K562 (cell line): ENCODE data around the gene PACC1. TPM values are rescaled to one million over a fixed set of nuclear protein-coding genes. Genes with fewer than 3 reads are reported as not detected.

Source experiments
- ATAC-seq: fragments of 200-7000 bp; cut with Tn5 transposase; 3 replicates; pipeline ENCODE4 v1.9.1; 2020; ENCODE audit warnings: moderate library complexity
- BruUV-seq: library from RNA; stranded (reverse); fragments of 400-500 nt; replicated peaks from 2 replicates; lab custom pipeline; 2021; lab: Mats Ljungman, UMichigan
- CTCF ChIA-PET: fragments of 300-600 bp; formaldehyde crosslinking; extraction: SDS; loops from one replicate; lab custom pipeline; 2021; ENCODE audit warnings: low intra/inter-chr PET ratio; lab: Yijun Ruan, JAX
- POLR2A ChIA-PET: fragments of 300-600, 350-650 bp; sonication (Branson Sonifier 250); formaldehyde crosslinking; extraction: SDS; loops from one replicate; lab custom pipeline; 2021; ENCODE audit warnings: antibody characterized with exemption, inconsistent platforms; lab: Yijun Ruan, JAX
- DNase-seq, 4 experiments: peaks; one replicate each; pipeline versions ENCODE4 v3.0.0 to v3.0.0-alpha.2; 2011 to 2018; ENCODE audit warnings: low spot score in 3 of 4, mixed read lengths in 3 of 4; ENCODE audit errors: extremely low read depth in 1 of 4
- FAIRE-seq: peaks from 2 replicates; lab custom pipeline; 2011; peaks lifted over from hg19 to GRCh38; lab: Jason Lieb, UNC
- H2AFZ ChIP-seq: 2 replicates; pipeline ENCODE4 v1.6.0; 2011; ENCODE audit warnings: low read depth, low read length, control low read depth, inconsistent platforms
- H3K27ac ChIP-seq: fragments of 200-600 bp; 3 replicates; pipeline ENCODE4 v1.8.0; 2011; ENCODE audit warnings: low read depth, mild to moderate bottlenecking, control low read depth, inconsistent platforms, low read length, moderate library complexity, mixed read lengths; ENCODE audit errors: extremely low read depth
- H3K27me3 ChIP-seq, 2 experiments: fragments of 300-600 bp in 1 of 2; 2 replicates in 1 of 2; 3 replicates in 1 of 2; pipeline versions ENCODE4 v1.6.0 to v1.8.0; 2011; ENCODE audit warnings: inconsistent platforms in 2 of 2, low read length in 2 of 2, mild to moderate bottlenecking in 1 of 2, mixed read lengths in 1 of 2, moderate library complexity in 1 of 2; ENCODE audit not compliant: control insufficient read depth in 2 of 2, insufficient read depth in 2 of 2
- H3K36me3 ChIP-seq: fragments of 300-600 bp; 3 replicates; pipeline ENCODE4 v1.8.0; 2011; ENCODE audit warnings: mild to moderate bottlenecking, low read length, inconsistent platforms; ENCODE audit not compliant: control insufficient read depth, insufficient read depth
- H3K4me1 ChIP-seq, 2 experiments: fragments of 200-600 bp in 1 of 2; replicated peaks in 1 of 2; 2 replicates in 1 of 2; 3 replicates in 1 of 2; pipeline versions ENCODE4 v1.5.1 to v1.8.0; 2011; ENCODE audit warnings: inconsistent platforms in 2 of 2, low read length in 2 of 2, mild to moderate bottlenecking in 1 of 2, mixed read lengths in 1 of 2, moderate library complexity in 1 of 2; ENCODE audit not compliant: control insufficient read depth in 2 of 2, insufficient read depth in 2 of 2
- H3K4me2 ChIP-seq: 2 replicates; pipeline ENCODE4 v1.6.1; 2011; ENCODE audit warnings: low read length, control low read depth, inconsistent platforms, mixed read lengths; ENCODE audit not compliant: insufficient read depth
- H3K4me3 ChIP-seq: fragments of 200-600 bp; sonication (generic), shearing (Covaris generic); 2 replicates; pipeline ENCODE4 v1.5.1; 2016; ENCODE audit warnings: control low read depth, inconsistent platforms
- H3K79me2 ChIP-seq: fragments of 200-600 bp; 3 replicates; pipeline ENCODE4 v1.8.0; 2011; ENCODE audit warnings: low read length, inconsistent platforms; ENCODE audit not compliant: control insufficient read depth, insufficient read depth
- H3K9ac ChIP-seq, 2 experiments: 2 replicates each; pipeline versions ENCODE4 v1.6.0 to v1.6.1; 2011; ENCODE audit warnings: low read depth in 2 of 2, low read length in 2 of 2, control low read depth in 1 of 2, inconsistent platforms in 1 of 2, mild to moderate bottlenecking in 1 of 2, mixed read lengths in 1 of 2; ENCODE audit not compliant: insufficient read depth in 1 of 2
- H3K9me1 ChIP-seq: one replicate; pipeline ENCODE4 v1.6.0; 2011; ENCODE audit warnings: inconsistent platforms, mild to moderate bottlenecking, low read length, moderate library complexity; ENCODE audit not compliant: control insufficient read depth, insufficient read depth
- H3K9me3 ChIP-seq: replicated peaks from 2 replicates; pipeline ENCODE4 v1.5.1; 2011; ENCODE audit warnings: low read depth, low read length, inconsistent platforms; ENCODE audit not compliant: control insufficient read depth, insufficient read depth
- H4K20me1 ChIP-seq: replicated peaks from 2 replicates; pipeline ENCODE4 v1.6.1; 2011; ENCODE audit warnings: low read length, inconsistent platforms, mixed read lengths; ENCODE audit not compliant: control insufficient read depth, insufficient read depth
- ADNP ChIP-seq: fragments of 200-800 bp; sonication (Bioruptor generic); IDR thresholded peaks from 2 replicates; pipeline ENCODE4 v1.6.1; 2016; ENCODE audit warnings: missing genetic modification characterization, missing compliant biosample characterization
- ATF3 ChIP-seq, 2 experiments: fragments of 450-650 bp in 1 of 2; sonication (generic) in 1 of 2; formaldehyde crosslinking in 1 of 2; IDR thresholded peaks in 1 of 2; conservative IDR thresholded peaks in 1 of 2; 2 replicates each; pipeline versions ENCODE4 v1.6.1 to v1.8.1; 2016 to 2023; ENCODE audit warnings: mild to moderate bottlenecking in 2 of 2, moderate library complexity in 2 of 2, inconsistent platforms in 1 of 2, missing genetic modification reagents in 1 of 2
- CEBPB ChIP-seq: fragments of 450-650 bp; IDR thresholded peaks from 2 replicates; pipeline ENCODE4 v1.6.1; 2016; ENCODE audit warnings: missing genetic modification characterization, missing compliant biosample characterization
- CEBPG ChIP-seq, 3 experiments: fragments of 200-800 bp in 1 of 3; sonication (Bioruptor generic) in 1 of 3; sonication (generic) in 1 of 3; formaldehyde crosslinking in 1 of 3; IDR thresholded peaks in 2 of 3; conservative IDR thresholded peaks in 1 of 3; 2 replicates each; pipeline versions ENCODE4 v1.6.1 to v1.8.0; 2016 to 2022; ENCODE audit warnings: missing compliant biosample characterization in 2 of 3, missing genetic modification characterization in 2 of 3, mild to moderate bottlenecking in 1 of 3, missing genetic modification reagents in 1 of 3
- E2F8 ChIP-seq: fragments of 450-650 bp; IDR thresholded peaks from 2 replicates; pipeline ENCODE4 v1.7.1; 2018; ENCODE audit warnings: mild to moderate bottlenecking, low read depth; ENCODE audit not compliant: partially characterized antibody
- KLF16 ChIP-seq: IDR thresholded peaks from 2 replicates; pipeline ENCODE4 v1.6.1; 2016; ENCODE audit warnings: antibody characterized with exemption
- MTA2 ChIP-seq: fragments of 450-650 bp; IDR thresholded peaks from 2 replicates; pipeline ENCODE4 v1.6.1; 2016; ENCODE audit warnings: low read depth
- NFIX ChIP-seq: fragments of 250-450 bp; sonication (Bioruptor Pico); IDR thresholded peaks from 2 replicates; pipeline ENCODE4 v1.4.0; 2020; ENCODE audit warnings: low read depth, mild to moderate bottlenecking, moderate library complexity
- PRMT5 ChIP-seq: sonication (generic); formaldehyde crosslinking; IDR thresholded peaks from 2 replicates; pipeline ENCODE4 v1.5.0; 2020; ENCODE audit warnings: missing genetic modification reagents
- STAT5A ChIP-seq: IDR thresholded peaks from 2 replicates; pipeline ENCODE4 v1.6.1; 2012; ENCODE audit warnings: low read length, inconsistent platforms, borderline replicate concordance
- ZFPM2 ChIP-seq: fragments of 250-450 bp; sonication (Bioruptor Pico); IDR thresholded peaks from 2 replicates; pipeline ENCODE4 v1.5.1; 2022; ENCODE audit warnings: mild to moderate bottlenecking
- ZNF57 ChIP-seq: fragments of 450-650 bp; formaldehyde crosslinking; IDR thresholded peaks from 2 replicates; pipeline ENCODE4 v1.4.0; 2020; ENCODE audit warnings: mild to moderate bottlenecking, moderate library complexity
- ZNF79 ChIP-seq: fragments of 250-450 bp; sonication (Bioruptor Pico); IDR thresholded peaks from 2 replicates; pipeline ENCODE4 v1.4.0; 2020; ENCODE audit warnings: low read depth, mild to moderate bottlenecking, moderate library complexity
- WGBS: fragments of 100-300 bp; shearing (Covaris generic); methylation state at CpG from one replicate; pipeline ENCODE4 v1.1.6; 2016; ENCODE audit warnings: low coverage, mixed read lengths; ENCODE audit not compliant: insufficient coverage; ENCODE audit errors: missing lambda C conversion rate; 5-methylcytosine and 5-hydroxymethylcytosine counted together
- in situ Hi-C: fragments of 300-500 bp; cut with MboI; formaldehyde crosslinking; loops from 4 replicates; pipeline ENCODE4 v1.15.0; 2018; ENCODE audit warnings: inconsistent platforms, mixed read lengths
- intact Hi-C: fragments of 100-400 bp; cut with micrococcal nuclease; formaldehyde crosslinking; loops from 2 replicates; pipeline ENCODE4 v1.14.2; 2022
- polyA plus RNA-seq, 8 experiments: library from polyadenylated mRNA; depleted of rRNA in 4 of 8; stranded (reverse) in 5 of 8; unstranded in 3 of 8; fragments of >200 nt; fragmentation: Nextera tagmentation in 2 of 8; fragmentation: Illumina TruSeq in 1 of 8; extraction: Ambion mirVana in 2 of 8; extraction: Trizol in 1 of 8; gene quantifications; 2 replicates each; pipeline versions ENCODE4 v1.2.1 to v1.2.3, GENCODE V29; 2011 to 2014; ENCODE audit warnings: inconsistent platforms in 1 of 8, missing spikeins in 1 of 8
- total RNA-seq, 7 experiments: library from RNA; depleted of rRNA in 6 of 7; stranded (reverse); fragments of >200 nt in 6 of 7; fragmentation: Illumina TruSeq in 2 of 7; extraction: Trizol in 2 of 7; gene quantifications; 2 replicates each; pipeline versions ENCODE4 v1.2.1 to v1.2.3, GENCODE V29; 2011 to 2021; ENCODE audit warnings: low replicate concordance in 1 of 7
- TF ChIP-seq, protein P1 (sequence below): fragments of 450-650 bp; IDR thresholded peaks from 2 replicates; pipeline ENCODE4 v1.6.1; 2016; ENCODE audit warnings: missing biosample characterization, missing genetic modification characterization
- TF ChIP-seq, protein P2 (sequence below): fragments of 250-450 bp; sonication (Bioruptor Pico); IDR thresholded peaks from 2 replicates; pipeline ENCODE4 v1.6.1; 2021; ENCODE audit warnings: mild to moderate bottlenecking
- TF ChIP-seq, protein P3 (sequence below): fragments of 450-650 bp; formaldehyde crosslinking; IDR thresholded peaks from 2 replicates; pipeline ENCODE4 v1.4.0; 2020; ENCODE audit warnings: mild to moderate bottlenecking

Gene PACC1
- total and polyA plus RNA-seq, 9 of the 15 experiments (the other 6 are each of a cell fraction or from before 2014, with no cell fraction given), result 7.1 to 19.3 (median 14.9) TPM

DNA sequence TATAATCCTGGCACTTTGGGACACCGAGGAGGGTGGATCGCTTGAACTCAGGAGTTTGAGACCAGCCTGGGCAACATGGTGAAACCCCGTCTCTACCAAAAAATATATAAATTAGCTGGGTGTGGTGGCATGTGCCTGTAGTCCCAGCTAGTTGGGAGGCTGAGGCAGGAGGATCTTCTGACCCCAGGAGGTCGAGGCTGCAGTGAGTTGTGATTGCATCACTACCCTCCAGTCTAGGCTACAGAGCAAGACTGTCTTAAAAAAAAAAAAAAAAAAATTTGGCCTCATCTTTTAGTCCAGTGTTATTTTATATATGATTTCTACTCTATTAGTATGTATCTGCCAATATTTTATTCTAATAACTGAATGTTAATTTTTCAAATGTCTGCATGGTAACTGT is 69.8 kb downstream of the PACC1 start:
- H3K4me3 ChIP-seq, result no peak overlapping the region
- FAIRE-seq (no peak), ATAC-seq (no peak; the same call in 2 of the 3 replicates), DNase-seq (no peak)
- no peaks in the 10 kb centered on the region for H3K9me3 ChIP-seq
- H3K27me3 ChIP-seq, result no peaks in the 10 kb centered on the region
- no peaks in the 10 kb centered on the region for H3K4me1 ChIP-seq
- no TSS peak for BruUV-seq
- H2AFZ ChIP-seq, result no peak overlapping the region
- intact Hi-C loops, result no loop called here
- 94% methylated on average over 4 of the region's 4 CpGs for WGBS
- H3K36me3 ChIP-seq, result peaks cover 88% of the 10 kb centered on the region; the same call in 2 of the 3 replicates
- no peaks in the 10 kb centered on the region for H4K20me1 ChIP-seq
- H3K27ac ChIP-seq, result no peak overlapping the region
- in situ Hi-C loops, result no loop called here
- peaks cover 2% of the 10 kb centered on the region; the same call in 1 of the 3 replicates for H3K79me2 ChIP-seq
- H3K4me2 ChIP-seq, result no peak overlapping the region
- H3K9ac ChIP-seq, result no peak overlapping the region
- ChIA-PET POLR2A (interaction anchor here (0.6 to 1.6 kb wide), 2 partner anchors 21 to 86 kb away, joined by 4 to 5 read pairs; no protein-coding TSS in a partner anchor), CTCF (no interaction called here)
- H3K9me1 ChIP-seq, result no peaks in the 10 kb centered on the region
- TF ChIP-seq ATF3 (IDR thresholded peaks at IDR 0.05) (peak; percentile 55; the same call in 1 of the 2 replicates), ATF3 (CRISPR knock-in tag; conservative IDR thresholded peaks at IDR 0.05) (no peak), E2F8 (no peak), PRMT5 (CRISPR knock-in tag) (no peak), CEBPB (tag) (peak; percentile 49), ZNF79 (CRISPR knock-in tag) (no peak), CEBPG (CRISPR knock-in tag; IDR thresholded peaks at IDR 0.05) (0 out of 2 replicates have a peak, but pooled peaks have one; percentile 38), CEBPG (tag; conservative IDR thresholded peaks at IDR 0.05 in 1 of 2, IDR thresholded peaks at IDR 0.05 in 1 of 2) (no peak; a peak in 1 of 4 replicates), MTA2 (no peak), NFIX (CRISPR knock-in tag) (no peak), STAT5A (no peak), KLF16 (no peak), ZFPM2 (CRISPR knock-in tag) (no peak), ZNF57 (no peak), ADNP (tag) (no peak)
- TF ChIP-seq, protein P1, sequence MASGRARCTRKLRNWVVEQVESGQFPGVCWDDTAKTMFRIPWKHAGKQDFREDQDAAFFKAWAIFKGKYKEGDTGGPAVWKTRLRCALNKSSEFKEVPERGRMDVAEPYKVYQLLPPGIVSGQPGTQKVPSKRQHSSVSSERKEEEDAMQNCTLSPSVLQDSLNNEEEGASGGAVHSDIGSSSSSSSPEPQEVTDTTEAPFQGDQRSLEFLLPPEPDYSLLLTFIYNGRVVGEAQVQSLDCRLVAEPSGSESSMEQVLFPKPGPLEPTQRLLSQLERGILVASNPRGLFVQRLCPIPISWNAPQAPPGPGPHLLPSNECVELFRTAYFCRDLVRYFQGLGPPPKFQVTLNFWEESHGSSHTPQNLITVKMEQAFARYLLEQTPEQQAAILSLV (tag), result no peak
- TF ChIP-seq, protein P2, sequence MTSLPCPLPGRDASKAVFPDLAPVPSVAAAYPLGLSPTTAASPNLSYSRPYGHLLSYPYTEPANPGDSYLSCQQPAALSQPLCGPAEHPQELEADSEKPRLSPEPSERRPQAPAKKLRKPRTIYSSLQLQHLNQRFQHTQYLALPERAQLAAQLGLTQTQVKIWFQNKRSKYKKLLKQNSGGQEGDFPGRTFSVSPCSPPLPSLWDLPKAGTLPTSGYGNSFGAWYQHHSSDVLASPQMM, result no peak
- TF ChIP-seq, protein P3, sequence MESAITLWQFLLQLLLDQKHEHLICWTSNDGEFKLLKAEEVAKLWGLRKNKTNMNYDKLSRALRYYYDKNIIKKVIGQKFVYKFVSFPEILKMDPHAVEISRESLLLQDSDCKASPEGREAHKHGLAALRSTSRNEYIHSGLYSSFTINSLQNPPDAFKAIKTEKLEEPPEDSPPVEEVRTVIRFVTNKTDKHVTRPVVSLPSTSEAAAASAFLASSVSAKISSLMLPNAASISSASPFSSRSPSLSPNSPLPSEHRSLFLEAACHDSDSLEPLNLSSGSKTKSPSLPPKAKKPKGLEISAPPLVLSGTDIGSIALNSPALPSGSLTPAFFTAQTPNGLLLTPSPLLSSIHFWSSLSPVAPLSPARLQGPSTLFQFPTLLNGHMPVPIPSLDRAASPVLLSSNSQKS (CRISPR knock-in tag), result no peak
